Fibroblast of the conjunctiva (primary cell): ENCODE data around the gene CCDC86.

Experiments used
- DNase-seq: peaks from one replicate; pipeline ENCODE4 v3.0.0-alpha.2; 2010; ENCODE audit warnings: low read depth

Gene CCDC86

DNA sequence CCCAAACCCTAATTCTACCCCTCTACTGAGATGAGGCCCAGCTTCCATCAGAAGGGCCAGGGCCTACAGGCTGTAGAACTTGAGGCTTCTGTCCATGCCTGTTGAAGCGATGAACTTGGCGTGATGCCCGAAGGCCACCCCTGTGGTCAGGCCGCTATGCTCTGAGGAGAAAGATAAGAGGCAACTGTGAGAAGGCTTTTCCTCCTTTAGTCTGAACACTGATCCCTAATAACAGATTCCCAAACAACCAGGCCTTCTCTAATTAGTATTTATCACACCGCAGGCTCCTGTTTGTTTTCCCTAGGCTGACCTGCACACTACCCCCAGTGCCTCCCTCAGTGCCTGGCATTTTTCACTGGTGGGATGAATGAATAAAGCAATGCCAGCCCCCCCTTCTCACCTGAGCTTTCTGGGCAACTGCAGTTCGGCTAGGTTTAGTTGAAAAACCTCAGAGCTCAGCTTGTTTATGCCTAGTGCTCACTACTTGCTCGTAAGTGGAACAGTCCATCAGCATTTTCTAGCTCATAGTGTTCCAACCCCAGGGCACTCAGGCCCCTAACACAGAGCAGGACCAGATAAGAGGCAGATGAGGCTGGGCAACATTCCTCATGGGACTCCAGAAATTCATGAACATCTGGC lies 49.3 kb downstream of the CCDC86 start:
- DNase-seq, result no peak

- DNase-seq, result no peak
These were observed 53.8 kb downstream of the CCDC86 start for GRCh38 chr11:60895687-60896086.

- no peak for DNase-seq
These were observed 55.6 kb downstream of the CCDC86 start for GRCh38 chr11:60897496-60897895.

DNA sequence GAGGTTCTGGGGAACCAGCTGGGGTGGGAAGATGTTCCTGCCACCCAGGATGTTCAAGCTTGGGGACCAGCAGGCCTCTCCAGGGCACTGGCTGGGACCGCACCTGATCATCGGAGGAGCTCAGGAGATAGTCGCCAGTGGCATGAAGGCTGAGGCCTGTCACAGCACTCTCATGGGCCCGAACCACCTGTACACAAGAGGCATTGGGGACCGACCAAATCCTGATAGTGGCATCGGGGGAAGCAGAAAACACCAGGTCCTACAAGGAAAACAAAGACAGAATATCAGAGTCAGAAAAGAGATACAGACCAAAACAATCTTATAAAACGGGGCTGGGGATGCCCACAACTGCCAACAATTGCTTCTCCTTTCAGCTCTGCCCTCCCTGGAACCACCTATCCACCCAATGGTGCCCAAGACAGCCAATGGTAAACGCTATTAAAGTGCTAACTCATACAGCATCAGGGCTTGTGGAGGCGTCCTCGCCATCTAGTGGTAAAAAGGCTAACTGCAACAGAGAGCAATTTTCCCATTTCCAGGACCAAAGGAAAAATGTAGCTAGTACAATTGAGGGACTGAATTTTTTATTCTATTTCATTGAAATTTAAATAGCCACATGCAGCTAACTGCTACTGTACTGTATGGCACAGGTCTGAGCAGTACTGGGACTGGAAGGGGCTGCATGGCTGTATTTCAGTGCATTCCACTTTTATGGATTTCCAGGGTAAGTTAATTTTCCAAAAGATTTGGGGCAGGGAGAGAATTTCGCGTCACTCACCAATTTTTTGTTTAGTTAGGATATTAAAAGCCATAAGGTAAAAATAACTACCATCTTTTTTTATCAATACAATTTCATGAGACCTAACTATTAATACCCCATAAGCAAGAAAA lies 57.4 kb downstream of the CCDC86 start:
- peak; percentile 52 for DNase-seq

DNA sequence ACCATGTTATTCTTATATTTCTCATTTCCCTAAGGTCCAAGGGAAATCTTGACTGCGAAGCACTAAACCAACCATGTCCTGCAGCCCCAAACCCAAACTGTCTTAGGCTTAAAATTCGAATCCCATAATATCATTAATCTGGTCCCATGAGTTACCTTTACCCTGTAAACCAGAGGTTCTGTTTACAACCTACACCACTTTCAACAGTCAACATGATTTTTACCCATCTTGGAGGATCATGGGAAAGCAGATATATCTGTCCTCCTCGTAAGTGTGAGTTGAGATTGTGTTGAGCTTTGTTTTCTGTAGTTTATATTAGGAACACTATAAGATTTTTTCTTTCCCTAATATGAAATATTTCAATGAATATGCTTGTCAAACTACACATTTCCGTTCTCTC lies 58.1 kb downstream of the CCDC86 start:
- no peak for DNase-seq
